Stomach (tissue), 4 donors: ENCODE data around the gene ANO1.

Source experiments
- POLR2A ChIP-seq, 4 donors: fragments of 450-650 bp; IDR thresholded peaks; one replicate each; pipeline ENCODE4 v1.6.1; 2016; ENCODE audit warnings: antibody characterized with exemption in 4 of 4, control low read depth in 2 of 4, mild to moderate bottlenecking in 1 of 4, moderate library complexity in 1 of 4
- POLR2AphosphoS5 ChIP-seq, 3 donors: sonication (generic); formaldehyde crosslinking; IDR thresholded peaks; one replicate each; pipeline ENCODE4 v1.6.1; 2016; ENCODE audit warnings: antibody characterized with exemption in 3 of 3
- TF ChIP-seq, protein P1 (sequence below), 7 experiments: fragments of 450-650 bp in 4 of 7; fragments of 200-600 bp in 3 of 7; sonication (generic) in 3 of 7; IDR thresholded peaks; one replicate each; pipeline ENCODE4 v1.5.1; 2016 to 2019; ENCODE audit warnings: antibody characterized with exemption in 7 of 7, control low read depth in 2 of 7, mild to moderate bottlenecking in 1 of 7

DNA sequence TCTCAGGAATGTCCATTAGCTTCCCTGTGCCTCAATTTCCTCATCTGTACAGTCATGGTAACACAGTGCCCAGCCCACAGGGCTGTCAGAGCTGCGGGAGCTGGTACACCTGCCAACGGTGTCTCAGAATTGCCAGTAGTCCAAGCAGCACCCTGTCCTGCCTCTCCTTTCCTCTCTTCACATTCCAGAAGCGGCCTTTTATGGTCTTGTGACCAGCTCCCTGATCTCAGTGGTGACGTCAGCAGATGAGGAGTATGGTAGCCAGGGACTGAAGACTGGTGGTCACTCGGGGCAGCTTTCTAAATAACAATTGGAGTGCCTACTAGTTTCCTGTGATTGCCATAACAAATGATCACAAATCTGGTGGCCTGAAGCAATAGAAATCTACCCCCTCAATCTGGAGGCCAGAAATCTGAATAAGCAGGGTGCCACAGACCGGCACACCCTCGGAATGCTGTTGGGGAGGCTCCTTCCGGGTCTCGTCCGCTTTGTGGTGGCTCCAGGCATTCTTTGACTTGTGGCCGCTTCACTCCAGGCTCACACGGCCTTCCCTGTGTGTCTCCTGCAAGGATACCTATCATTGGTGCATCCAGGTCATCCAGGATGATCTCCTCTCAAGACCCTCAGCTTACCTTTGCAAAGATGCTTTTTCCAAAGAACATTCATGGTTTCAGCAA is 127.1 kb downstream of the ANO1 start:
- TF ChIP-seq, protein P1, sequence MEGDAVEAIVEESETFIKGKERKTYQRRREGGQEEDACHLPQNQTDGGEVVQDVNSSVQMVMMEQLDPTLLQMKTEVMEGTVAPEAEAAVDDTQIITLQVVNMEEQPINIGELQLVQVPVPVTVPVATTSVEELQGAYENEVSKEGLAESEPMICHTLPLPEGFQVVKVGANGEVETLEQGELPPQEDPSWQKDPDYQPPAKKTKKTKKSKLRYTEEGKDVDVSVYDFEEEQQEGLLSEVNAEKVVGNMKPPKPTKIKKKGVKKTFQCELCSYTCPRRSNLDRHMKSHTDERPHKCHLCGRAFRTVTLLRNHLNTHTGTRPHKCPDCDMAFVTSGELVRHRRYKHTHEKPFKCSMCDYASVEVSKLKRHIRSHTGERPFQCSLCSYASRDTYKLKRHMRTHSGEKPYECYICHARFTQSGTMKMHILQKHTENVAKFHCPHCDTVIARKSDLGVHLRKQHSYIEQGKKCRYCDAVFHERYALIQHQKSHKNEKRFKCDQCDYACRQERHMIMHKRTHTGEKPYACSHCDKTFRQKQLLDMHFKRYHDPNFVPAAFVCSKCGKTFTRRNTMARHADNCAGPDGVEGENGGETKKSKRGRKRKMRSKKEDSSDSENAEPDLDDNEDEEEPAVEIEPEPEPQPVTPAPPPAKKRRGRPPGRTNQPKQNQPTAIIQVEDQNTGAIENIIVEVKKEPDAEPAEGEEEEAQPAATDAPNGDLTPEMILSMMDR (IDR thresholded peaks at IDR 0.05) = no peak
- no peak for TF ChIP-seq POLR2A (IDR thresholded peaks at IDR 0.05)
- TF ChIP-seq POLR2AphosphoS5 (IDR thresholded peaks at IDR 0.05) = no peak
